M059J (cell line): ENCODE data around the gene ZNF441. TPM values are rescaled to one million over a fixed set of nuclear protein-coding genes. Genes with fewer than 3 reads are reported as not detected.

Source experiments
- total RNA-seq: library from RNA; depleted of rRNA; stranded (reverse); fragments of >200 nt; shearing (Covaris generic); gene quantifications from 2 replicates; pipeline ENCODE4 v1.2.3, GENCODE V29; 2014; rRNA removed

ZNF441 gene
- total RNA-seq, 1 experiment from 2014 or later, result 4.8 TPM

Other genes starting within 250 kb of the ZNF441 start
- 29.5 and 43.3 TPM in 2 replicates for gene ECSIT, start 237.9 kb upstream of the ZNF441 start, total RNA-seq
- gene CNN1, start 228.1 kb upstream of the ZNF441 start, total RNA-seq, result 30.5 and 31.4 TPM in 2 replicates
- 84.6 and 136 TPM in 2 replicates for gene ELOF1, start 207.8 kb upstream of the ZNF441 start, total RNA-seq
- gene ACP5, start 189.4 kb upstream of the ZNF441 start, total RNA-seq, result 0.39 and 0.76 TPM in 2 replicates
- gene ZNF627, start 169.5 kb upstream of the ZNF441 start, total RNA-seq, result 10.6 and 22.6 TPM in 2 replicates
- 10.1 and 17.0 TPM in 2 replicates for gene ZNF823, start 28.1 kb upstream of the ZNF441 start, total RNA-seq
- gene ZNF491, start 31.5 kb downstream of the ZNF441 start, total RNA-seq, result 0.39 and 0.64 TPM in 2 replicates
- 4.6 and 6.8 TPM in 2 replicates for gene ZNF440, start 47.3 kb downstream of the ZNF441 start, total RNA-seq
- gene ZNF439, start 81.7 kb downstream of the ZNF441 start, total RNA-seq, result 9.4 and 18.3 TPM in 2 replicates
- 1.1 and 5.4 TPM in 2 replicates for gene ZNF69, start 120.8 kb downstream of the ZNF441 start, total RNA-seq
- gene ZNF700, start 158.1 kb downstream of the ZNF441 start, total RNA-seq, result 7.7 and 16.4 TPM in 2 replicates
- 0.76 and 2.4 TPM in 2 replicates for gene ZNF763, start 198.0 kb downstream of the ZNF441 start, total RNA-seq